ENCODE measurements around the gene CXCR5.

GRCh38 chr11:118893662-118894061 lies 10.0 kb downstream of the CXCR5 start:
- no peak for TF ChIP-seq PRDM10 (tag by site-specific recombination; IDR thresholded peaks at IDR 0.05)
- TF ChIP-seq REST (tag by site-specific recombination; IDR thresholded peaks at IDR 0.05): no peak
